IMR-90 (cell line): Measurements from ENCODE around the gene RPL10A. TPM values are rescaled to one million over a fixed set of nuclear protein-coding genes. Genes with fewer than 3 reads are reported as not detected.

Source experiments
- ATAC-seq: fragments of 200-7000 bp; cut with Tn5 transposase; 2 replicates; pipeline ENCODE4 v1.9.1; 2020; ENCODE audit warnings: low read depth, mild to moderate bottlenecking, moderate library complexity
- BruUV-seq: library from RNA; stranded (reverse); fragments of 400-500 nt; replicated peaks from 2 replicates; lab custom pipeline; 2021; lab: Mats Ljungman, UMichigan
- CTCF ChIA-PET: fragments of 300-600 bp; formaldehyde crosslinking; extraction: SDS; loops from one replicate; lab custom pipeline; 2021; ENCODE audit warnings: antibody characterized with exemption; lab: Yijun Ruan, JAX
- POLR2A ChIA-PET: fragments of 300-600 bp; sonication (Branson Sonifier 250); formaldehyde crosslinking; loops from one replicate; lab custom pipeline; 2022; ENCODE audit warnings: antibody characterized with exemption; ENCODE audit not compliant: unreplicated experiment; lab: Charles Lee
- DNase-seq: peaks from one replicate; pipeline ENCODE4 v3.0.0; 2013
- H2AFZ ChIP-seq: replicated peaks from 2 replicates; pipeline ENCODE3; 2013; ENCODE audit warnings: low read length, mild to moderate bottlenecking; ENCODE audit not compliant: poor library complexity
- H2AK5ac ChIP-seq: 2 replicates; pipeline ENCODE4 v1.6.1; 2013; ENCODE audit warnings: low read depth, low read length, inconsistent platforms
- H2AK9ac ChIP-seq: replicated peaks from 2 replicates; pipeline ENCODE3; 2013; ENCODE audit warnings: mild to moderate bottlenecking, low read depth, low read length, moderate library complexity; ENCODE audit not compliant: poor library complexity
- H2BK120ac ChIP-seq: 2 replicates; pipeline ENCODE4 v1.6.1; 2013; ENCODE audit warnings: low read depth, low read length, inconsistent platforms
- H2BK15ac ChIP-seq: 3 replicates; pipeline ENCODE4 v1.6.1; 2013; ENCODE audit warnings: low read depth, low read length, inconsistent platforms
- H2BK20ac ChIP-seq: 2 replicates; pipeline ENCODE4 v1.6.1; 2013; ENCODE audit warnings: low read depth, mild to moderate bottlenecking, inconsistent platforms, low read length, moderate library complexity
- H2BK5ac ChIP-seq: 2 replicates; pipeline ENCODE4 v1.6.1; 2013; ENCODE audit warnings: mild to moderate bottlenecking, low read depth, low read length, inconsistent platforms; ENCODE audit not compliant: poor library complexity, severe bottlenecking
- H3K14ac ChIP-seq: replicated peaks from 2 replicates; pipeline ENCODE4 v1.6.1; 2013; ENCODE audit warnings: low read depth, low read length, inconsistent platforms
- H3K18ac ChIP-seq: 2 replicates; pipeline ENCODE4 v1.6.1; 2013; ENCODE audit warnings: low read depth, low read length, control low read depth
- H3K23ac ChIP-seq: 2 replicates; pipeline ENCODE4 v1.6.1; 2013; ENCODE audit warnings: low read depth, low read length, inconsistent platforms
- H3K27ac ChIP-seq: 2 replicates; pipeline ENCODE4 v1.5.1; 2013; ENCODE audit warnings: mild to moderate bottlenecking, control low read depth, low read length; ENCODE audit not compliant: insufficient read depth
- H3K27me3 ChIP-seq: 2 replicates; pipeline ENCODE4 v1.6.1; 2013; ENCODE audit warnings: low read length; ENCODE audit not compliant: control insufficient read depth, insufficient read depth
- H3K36me3 ChIP-seq: 2 replicates; pipeline ENCODE4 v1.6.1; 2013; ENCODE audit warnings: low read length, mixed read lengths; ENCODE audit not compliant: control insufficient read depth, insufficient read depth
- H3K4ac ChIP-seq: 2 replicates; pipeline ENCODE4 v1.6.1; 2013; ENCODE audit warnings: low read depth, low read length, inconsistent platforms
- H3K4me1 ChIP-seq: 2 replicates; pipeline ENCODE4 v1.6.1; 2013; ENCODE audit warnings: low read length, mixed read lengths; ENCODE audit not compliant: control insufficient read depth, insufficient read depth
- H3K4me2 ChIP-seq: 2 replicates; pipeline ENCODE4 v1.6.1; 2013; ENCODE audit warnings: low read depth, mild to moderate bottlenecking, control low read depth, low read length, moderate library complexity
- H3K4me3 ChIP-seq: 2 replicates; pipeline ENCODE4 v1.5.1; 2013; ENCODE audit warnings: low read depth, mild to moderate bottlenecking, control low read depth, low read length, moderate library complexity; ENCODE audit not compliant: insufficient read depth
- H3K56ac ChIP-seq: 2 replicates; pipeline ENCODE4 v1.6.1; 2013; ENCODE audit warnings: low read length, inconsistent platforms; ENCODE audit not compliant: insufficient read depth; ENCODE audit errors: extremely low read depth
- H3K79me1 ChIP-seq, 2 experiments: 2 replicates each; pipeline ENCODE4 v1.6.1; 2013; ENCODE audit warnings: low read length in 2 of 2, inconsistent platforms in 1 of 2, low read depth in 1 of 2
- H3K9ac ChIP-seq: 2 replicates; pipeline ENCODE4 v1.6.1; 2013; ENCODE audit warnings: low read depth, low read length, control low read depth
- H3K9me1 ChIP-seq: 2 replicates; pipeline ENCODE4 v1.6.1; 2013; ENCODE audit warnings: low read length, inconsistent platforms; ENCODE audit not compliant: insufficient read depth
- H3K9me3 ChIP-seq: 2 replicates; pipeline ENCODE4 v1.6.1; 2013; ENCODE audit warnings: low read length; ENCODE audit not compliant: control insufficient read depth, insufficient read depth
- H4K20me1 ChIP-seq: 2 replicates; pipeline ENCODE4 v1.6.1; 2013; ENCODE audit warnings: low read length, inconsistent platforms; ENCODE audit not compliant: insufficient read depth
- H4K5ac ChIP-seq: 2 replicates; pipeline ENCODE4 v1.6.1; 2013; ENCODE audit warnings: mild to moderate bottlenecking, low read depth, low read length, control low read depth
- H4K8ac ChIP-seq, 2 experiments: 2 replicates each; pipeline ENCODE4 v1.6.1; 2013; ENCODE audit warnings: low read depth in 2 of 2, low read length in 2 of 2, control low read depth in 1 of 2, inconsistent platforms in 1 of 2
- H4K91ac ChIP-seq: 2 replicates; pipeline ENCODE4 v1.6.1; 2013; ENCODE audit warnings: low read depth, low read length, inconsistent platforms; ENCODE audit not compliant: insufficient read depth
- BHLHE40 ChIP-seq: fragments of 150-350 bp; IDR thresholded peaks from 2 replicates; pipeline ENCODE4 v1.6.1; 2016; ENCODE audit warnings: mild to moderate bottlenecking, low read depth, low read length
- CEBPB ChIP-seq: IDR thresholded peaks from 2 replicates; pipeline ENCODE4 v1.6.1; 2012; ENCODE audit warnings: low read depth, low read length, improper control_type of control experiment
- MAZ ChIP-seq: IDR thresholded peaks from 2 replicates; pipeline ENCODE4 v1.6.1; 2012; ENCODE audit warnings: low read depth, mild to moderate bottlenecking, low read length, improper control_type of control experiment, moderate library complexity, borderline replicate concordance
- MXI1 ChIP-seq: IDR thresholded peaks from 2 replicates; pipeline ENCODE4 v1.6.1; 2012; ENCODE audit warnings: low read depth, mild to moderate bottlenecking, low read length, moderate library complexity, borderline replicate concordance
- NFE2L2 ChIP-seq: fragments of 150-350 bp; IDR thresholded peaks from 2 replicates; pipeline ENCODE4 v1.6.1; 2016; ENCODE audit warnings: low read depth, mild to moderate bottlenecking, low read length
- RAD21 ChIP-seq: IDR thresholded peaks from 2 replicates; pipeline ENCODE4 v1.6.1; 2012; ENCODE audit warnings: low read length, improper control_type of control experiment
- RCOR1 ChIP-seq: IDR thresholded peaks from 2 replicates; pipeline ENCODE4 v1.6.1; 2012; ENCODE audit warnings: mild to moderate bottlenecking, low read length, improper control_type of control experiment; ENCODE audit not compliant: insufficient replicate concordance
- RFX5 ChIP-seq: IDR thresholded peaks from 2 replicates; pipeline ENCODE4 v1.8.0; 2012; ENCODE audit warnings: low read depth, mild to moderate bottlenecking, low read length, moderate library complexity
- WGBS, 2 experiments: methylation state at CpG; one replicate each; pipeline versions ENCODE4 v1.1.5 to v1.1.7; 2013; ENCODE audit warnings: missing lambda C conversion rate in 2 of 2; ENCODE audit not compliant: insufficient read length in 1 of 2; ENCODE audit errors: extremely low coverage in 2 of 2; 5-methylcytosine and 5-hydroxymethylcytosine counted together
- dilution Hi-C: fragments of 300-500 bp; cut with HindIII; formaldehyde crosslinking; loops from one replicate; pipeline ENCODE4 v1.14.3; 2018; ENCODE audit warnings: low sequenced_read_pairs; ENCODE audit not compliant: unreplicated experiment
- in situ Hi-C: fragments of 300-500 bp; cut with MboI; formaldehyde crosslinking; loops from 3 replicates; pipeline ENCODE4 v1.14.3; 2019; ENCODE audit warnings: low sequenced_read_pairs, inconsistent platforms, mixed read lengths
- intact Hi-C: fragments of 100-400 bp; cut with micrococcal nuclease; formaldehyde crosslinking; loops from 2 replicates; pipeline ENCODE4 v1.10.0; 2022
- polyA plus RNA-seq, 3 experiments: library from polyadenylated mRNA; depleted of rRNA; stranded (reverse); fragments of >200 nt; gene quantifications; 2 replicates each; pipeline ENCODE4 v1.2.3, GENCODE V29; 2012; ENCODE audit warnings: low replicate concordance in 1 of 3
- total RNA-seq: library from RNA; depleted of rRNA; stranded (reverse); fragments of >200 nt; gene quantifications from 2 replicates; pipeline ENCODE4 v1.2.3, GENCODE V29; 2012
- TF ChIP-seq, protein P1 (sequence below): fragments of 150-350 bp; IDR thresholded peaks from 2 replicates; pipeline ENCODE4 v1.6.1; 2017; ENCODE audit warnings: mild to moderate bottlenecking, antibody characterized with exemption, low read length, low read depth

RPL10A gene
- total and polyA plus RNA-seq, 2 of the 4 experiments (the other 2 are of a cell fraction), result 2,310 to 3,153 TPM

DNA sequence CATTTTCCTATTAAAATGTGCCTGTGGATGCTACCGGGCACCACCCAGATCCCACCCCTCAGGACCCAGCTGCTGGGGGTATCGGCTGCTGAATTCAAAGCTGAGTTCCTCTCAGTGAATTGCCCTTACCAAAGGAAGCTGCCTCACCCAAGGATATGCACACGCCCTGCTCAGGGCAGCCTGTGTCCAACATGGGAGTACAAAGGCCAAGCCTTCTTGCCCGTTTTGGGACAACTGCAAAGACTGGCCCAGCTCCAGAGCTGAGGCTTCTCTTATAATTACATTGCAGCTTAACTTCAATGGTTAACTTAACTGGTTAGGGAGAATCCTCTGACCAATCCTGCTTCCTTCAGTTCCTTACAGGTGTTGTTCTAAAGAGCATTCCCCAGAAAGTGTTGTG lies 35.9 kb upstream of the RPL10A start:
- Histone ChIP-seq H3K56ac (no peak overlapping the region), H3K9ac (no peak overlapping the region), H3K36me3 (no peaks in the 10 kb centered on the region), H4K91ac (no peak overlapping the region), H3K4me3 (no peak overlapping the region), H3K4me2 (no peak overlapping the region), H3K27me3 (no peaks in the 10 kb centered on the region), H2AK9ac (no peak overlapping the region), H3K23ac (no peak overlapping the region), H3K14ac (no peak overlapping the region), H4K20me1 (no peaks in the 10 kb centered on the region), H3K4ac (peak overlapping the region; percentile 46; the same call in 1 of the 2 replicates), H4K5ac (no peak overlapping the region), H2BK5ac (no peak overlapping the region), H3K9me1 (peaks cover 10% of the 10 kb centered on the region), H3K18ac (no peak overlapping the region), H3K9me3 (peaks cover 6% of the 10 kb centered on the region), H2BK15ac (0 out of 3 replicates have a peak overlapping the region, but pooled peaks have one; percentile 14), H3K27ac (no peak overlapping the region), H3K79me1 (peaks cover 4 to 11% of the 10 kb centered on the region in 2 experiments), H2BK20ac (peak overlapping the region; percentile 1; the same call in 1 of the 2 replicates), H3K4me1 (peaks cover 18% of the 10 kb centered on the region), H2AK5ac (peak overlapping the region; percentile 6; the same call in 1 of the 2 replicates), H2BK120ac (peak overlapping the region; percentile 4; the same call in 1 of the 2 replicates), H2AFZ (no peak overlapping the region), H4K8ac (no peak overlapping the region)
- in situ Hi-C loops (no loop called here), dilution Hi-C loops (no loop called here), intact Hi-C loops (no loop called here)
- ChIA-PET CTCF (no interaction called here), POLR2A (interaction anchor here (0.6 kb wide), 1 partner anchor 55 kb away, joined by 5 read pairs; no protein-coding TSS in a partner anchor)
- no peak for ATAC-seq
- TF ChIP-seq, protein P1, sequence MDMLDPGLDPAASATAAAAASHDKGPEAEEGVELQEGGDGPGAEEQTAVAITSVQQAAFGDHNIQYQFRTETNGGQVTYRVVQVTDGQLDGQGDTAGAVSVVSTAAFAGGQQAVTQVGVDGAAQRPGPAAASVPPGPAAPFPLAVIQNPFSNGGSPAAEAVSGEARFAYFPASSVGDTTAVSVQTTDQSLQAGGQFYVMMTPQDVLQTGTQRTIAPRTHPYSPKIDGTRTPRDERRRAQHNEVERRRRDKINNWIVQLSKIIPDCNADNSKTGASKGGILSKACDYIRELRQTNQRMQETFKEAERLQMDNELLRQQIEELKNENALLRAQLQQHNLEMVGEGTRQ, result no peak
- TF ChIP-seq RAD21, result no peak
- TF ChIP-seq RFX5, result no peak
- no peak for TF ChIP-seq NFE2L2
- TF ChIP-seq MXI1, result no peak
- no peak for TF ChIP-seq RCOR1
- no peak for TF ChIP-seq CEBPB
- no peak for TF ChIP-seq MAZ
- TF ChIP-seq BHLHE40, result no peak
- no TSS peak for BruUV-seq
- 94% methylated on average over 3 of the region's 4 CpGs; no CpG with 5 or more reads in 1 of the 2 experiments for WGBS, 2 experiments
- no peak for DNase-seq
